ENCODE measurements around the gene ZDHHC1. TPM values are rescaled to one million over a fixed set of nuclear protein-coding genes. Genes with fewer than 3 reads are reported as not detected.

The ZDHHC1 gene
- total and polyA plus RNA-seq, 5 donors from 2014 or later: 0.60 TPM; not detected in 4

- Mint-ChIP-seq H3K4me1 (peaks cover 0 to 5% (median 0%) of the 10 kb centered on the region in 4 donors), H3K4me3 (no peak overlapping the region), H3K27me3 (peaks cover 22% of the 10 kb centered on the region), H3K9me3 (peaks cover 0 to 1% (median 0%) of the 10 kb centered on the region in 7 donors), H3K27ac (no peak overlapping the region), H3K36me3 (no peaks in the 10 kb centered on the region)
- ATAC-seq (ENCODE audit: low read depth in 2 of 2): no peak
- Histone ChIP-seq H3K9me3 (ENCODE audit: control insufficient read depth in 2 of 2, low read length in 2 of 2) (no peaks in the 10 kb centered on the region), H3K36me3 (ENCODE audit: control insufficient read depth, insufficient read depth, low read length) (no peaks in the 10 kb centered on the region), H3K4me3 (ENCODE audit: low read depth, low read length) (no peak overlapping the region), H3K4me1 (ENCODE audit: control insufficient read depth, insufficient read depth, low read length, poor library complexity, severe bottlenecking) (peaks cover 5% of the 10 kb centered on the region), H3K27me3 (ENCODE audit: control insufficient read depth, insufficient read depth, low read length) (no peaks in the 10 kb centered on the region), H3K27ac (ENCODE audit: insufficient read depth, low read length, poor library complexity, severe bottlenecking) (no peak overlapping the region)
- no peak for DNase-seq
Measured at GRCh38 chr16:67388591-67388990, 27.7 kb downstream of the ZDHHC1 start.

- H3K36me3 Mint-ChIP-seq: no peaks in the 10 kb centered on the region
- H3K4me3 Mint-ChIP-seq: no peak overlapping the region
- H3K27ac ChIP-seq (ENCODE audit: insufficient read depth, low read length, poor library complexity, severe bottlenecking): no peak overlapping the region
- peaks cover 0 to 1% (median 0%) of the 10 kb centered on the region in 7 donors for H3K9me3 Mint-ChIP-seq
- H3K4me1 ChIP-seq (ENCODE audit: control insufficient read depth, insufficient read depth, low read length, poor library complexity, severe bottlenecking): peaks cover under 1% of the 10 kb centered on the region
- no peaks in the 10 kb centered on the region for H3K36me3 ChIP-seq (ENCODE audit: control insufficient read depth, insufficient read depth, low read length)
- peaks cover 24% of the 10 kb centered on the region for H3K27me3 Mint-ChIP-seq
- peaks cover 0 to 4% (median 0%) of the 10 kb centered on the region in 4 donors for H3K4me1 Mint-ChIP-seq
- no peak overlapping the region for H3K27ac Mint-ChIP-seq
- H3K4me3 ChIP-seq (ENCODE audit: low read depth, low read length): no peak overlapping the region
- H3K27me3 ChIP-seq (ENCODE audit: control insufficient read depth, insufficient read depth, low read length): peaks cover 2% of the 10 kb centered on the region
- no peaks in the 10 kb centered on the region for H3K9me3 ChIP-seq (ENCODE audit: control insufficient read depth in 2 of 2, low read length in 2 of 2)
- DNase-seq: no peak
- ATAC-seq (ENCODE audit: low read depth in 2 of 2): no peak
Measured at GRCh38 chr16:67388191-67388590, 28.1 kb downstream of the ZDHHC1 start.

GRCh38 chr16:67387479-67388079 lies 28.7 kb downstream of the ZDHHC1 start:
- ATAC-seq (ENCODE audit: low read depth in 2 of 2) (no peak), DNase-seq (no peak)

GRCh38 chr16:67386861-67387455 lies 29.3 kb downstream of the ZDHHC1 start:
- Mint-ChIP-seq H3K4me1 (peaks cover 0 to 2% (median 0%) of the 10 kb centered on the region in 4 donors), H3K27ac (no peak overlapping the region), H3K36me3 (no peaks in the 10 kb centered on the region), H3K4me3 (no peak overlapping the region), H3K9me3 (no peaks in the 10 kb centered on the region), H3K27me3 (peaks cover 24% of the 10 kb centered on the region)
- Histone ChIP-seq H3K36me3 (ENCODE audit: control insufficient read depth, insufficient read depth, low read length) (no peaks in the 10 kb centered on the region), H3K4me3 (ENCODE audit: low read depth, low read length) (no peak overlapping the region), H3K27ac (ENCODE audit: insufficient read depth, low read length, poor library complexity, severe bottlenecking) (no peak overlapping the region), H3K9me3 (ENCODE audit: control insufficient read depth in 2 of 2, low read length in 2 of 2) (no peaks in the 10 kb centered on the region), H3K4me1 (ENCODE audit: control insufficient read depth, insufficient read depth, low read length, poor library complexity, severe bottlenecking) (no peaks in the 10 kb centered on the region), H3K27me3 (ENCODE audit: control insufficient read depth, insufficient read depth, low read length) (peaks cover 4% of the 10 kb centered on the region)
- no peak for ATAC-seq (ENCODE audit: low read depth in 2 of 2)
- no peak for DNase-seq

More at GRCh38 chr16:67387479-67388079, 28.7 kb downstream of the ZDHHC1 start:
- H3K9me3 Mint-ChIP-seq: peaks cover 0 to 1% (median 0%) of the 10 kb centered on the region in 7 donors
- no peak overlapping the region for H3K27ac Mint-ChIP-seq
- peaks cover 0 to 4% (median 0%) of the 10 kb centered on the region in 4 donors for H3K4me1 Mint-ChIP-seq
- H3K36me3 Mint-ChIP-seq: no peaks in the 10 kb centered on the region
- H3K27me3 Mint-ChIP-seq: peaks cover 25% of the 10 kb centered on the region
- H3K9me3 ChIP-seq (ENCODE audit: control insufficient read depth in 2 of 2, low read length in 2 of 2): no peaks in the 10 kb centered on the region
- no peak overlapping the region for H3K4me3 Mint-ChIP-seq
- no peaks in the 10 kb centered on the region for H3K36me3 ChIP-seq (ENCODE audit: control insufficient read depth, insufficient read depth, low read length)
- H3K27me3 ChIP-seq (ENCODE audit: control insufficient read depth, insufficient read depth, low read length): peaks cover 4% of the 10 kb centered on the region
- no peak overlapping the region for H3K4me3 ChIP-seq (ENCODE audit: low read depth, low read length)
- no peaks in the 10 kb centered on the region for H3K4me1 ChIP-seq (ENCODE audit: control insufficient read depth, insufficient read depth, low read length, poor library complexity, severe bottlenecking)
- H3K27ac ChIP-seq (ENCODE audit: insufficient read depth, low read length, poor library complexity, severe bottlenecking): no peak overlapping the region

GRCh38 chr16:67384778-67385510 lies 31.3 kb downstream of the ZDHHC1 start:
- H3K4me1 Mint-ChIP-seq: no peaks in the 10 kb centered on the region
- H3K36me3 Mint-ChIP-seq: no peaks in the 10 kb centered on the region
- no peak overlapping the region for H3K4me3 ChIP-seq (ENCODE audit: low read depth, low read length)
- H3K27me3 ChIP-seq (ENCODE audit: control insufficient read depth, insufficient read depth, low read length): peaks cover 4% of the 10 kb centered on the region
- H3K4me1 ChIP-seq (ENCODE audit: control insufficient read depth, insufficient read depth, low read length, poor library complexity, severe bottlenecking): no peaks in the 10 kb centered on the region
- no peaks in the 10 kb centered on the region for H3K9me3 ChIP-seq (ENCODE audit: control insufficient read depth in 2 of 2, low read length in 2 of 2)
- no peak overlapping the region for H3K27ac Mint-ChIP-seq
- ATAC-seq (ENCODE audit: low read depth in 2 of 2) (no peak), DNase-seq (no peak)
- peaks cover 22% of the 10 kb centered on the region for H3K27me3 Mint-ChIP-seq
- H3K27ac ChIP-seq (ENCODE audit: insufficient read depth, low read length, poor library complexity, severe bottlenecking): no peak overlapping the region
- no peaks in the 10 kb centered on the region for H3K36me3 ChIP-seq (ENCODE audit: control insufficient read depth, insufficient read depth, low read length)
- no peak overlapping the region for H3K4me3 Mint-ChIP-seq
- no peaks in the 10 kb centered on the region for H3K9me3 Mint-ChIP-seq

- no peak overlapping the region for H3K27ac Mint-ChIP-seq
- peaks cover 23% of the 10 kb centered on the region for H3K27me3 Mint-ChIP-seq
- no peaks in the 10 kb centered on the region for H3K4me1 Mint-ChIP-seq
Measured at GRCh38 chr16:67383284-67383683, 33.0 kb downstream of the ZDHHC1 start.

GRCh38 chr16:67378642-67379041 lies 37.6 kb downstream of the ZDHHC1 start:
- H3K4me3 Mint-ChIP-seq: no peak overlapping the region
- H3K27me3 Mint-ChIP-seq: peaks cover 23% of the 10 kb centered on the region
- ATAC-seq (ENCODE audit: low read depth in 2 of 2) (no peak), DNase-seq (no peak)
- H3K4me1 Mint-ChIP-seq: no peaks in the 10 kb centered on the region
- Histone ChIP-seq H3K4me1 (ENCODE audit: control insufficient read depth, insufficient read depth, low read length, poor library complexity, severe bottlenecking) (no peaks in the 10 kb centered on the region), H3K9me3 (ENCODE audit: control insufficient read depth in 2 of 2, low read length in 2 of 2) (no peaks in the 10 kb centered on the region), H3K36me3 (ENCODE audit: control insufficient read depth, insufficient read depth, low read length) (no peaks in the 10 kb centered on the region), H3K27me3 (ENCODE audit: control insufficient read depth, insufficient read depth, low read length) (peaks cover 11% of the 10 kb centered on the region), H3K27ac (ENCODE audit: insufficient read depth, low read length, poor library complexity, severe bottlenecking) (no peak overlapping the region), H3K4me3 (ENCODE audit: low read depth, low read length) (no peak overlapping the region)
- no peak overlapping the region for H3K27ac Mint-ChIP-seq
- no peaks in the 10 kb centered on the region for H3K36me3 Mint-ChIP-seq
- H3K9me3 Mint-ChIP-seq: no peaks in the 10 kb centered on the region

More at GRCh38 chr16:67383284-67383683, 33.0 kb downstream of the ZDHHC1 start:
- Histone ChIP-seq H3K4me3 (ENCODE audit: low read depth, low read length) (no peak overlapping the region), H3K27ac (ENCODE audit: insufficient read depth, low read length, poor library complexity, severe bottlenecking) (no peak overlapping the region), H3K9me3 (ENCODE audit: control insufficient read depth in 2 of 2, low read length in 2 of 2) (no peaks in the 10 kb centered on the region), H3K36me3 (ENCODE audit: control insufficient read depth, insufficient read depth, low read length) (no peaks in the 10 kb centered on the region), H3K4me1 (ENCODE audit: control insufficient read depth, insufficient read depth, low read length, poor library complexity, severe bottlenecking) (no peaks in the 10 kb centered on the region), H3K27me3 (ENCODE audit: control insufficient read depth, insufficient read depth, low read length) (peaks cover 8% of the 10 kb centered on the region)
- ATAC-seq (ENCODE audit: low read depth in 2 of 2) (no peak), DNase-seq (no peak)
- Mint-ChIP-seq H3K9me3 (no peaks in the 10 kb centered on the region), H3K36me3 (no peaks in the 10 kb centered on the region), H3K4me3 (no peak overlapping the region)

All from CD4-positive, CD25-positive, alpha-beta regulatory T cell (primary cell).